Mesothelial cell of epicardium (in vitro differentiated cells): ENCODE results near the gene PHKB. TPM values are rescaled to one million over a fixed set of nuclear protein-coding genes. Genes with fewer than 3 reads are reported as not detected.
"Not testable (repeated sequence)": the region's sequence is repeated elsewhere in the genome, so short reads cannot be mapped to it uniquely, and the experiment has no call there.

Experiments used
- DNase-seq, 2 experiments: peaks; one replicate each; pipeline ENCODE4 v3.0.0; 2021; ENCODE audit warnings: low spot score in 2 of 2; ENCODE audit not compliant: unreplicated experiment in 2 of 2
- H3K27ac Mint-ChIP-seq: 2 replicates; pipeline ENCODE4 v1.8.0; 2021; ENCODE audit warnings: mixed read lengths
- H3K27me3 Mint-ChIP-seq: 2 replicates; pipeline ENCODE4 v1.8.0; 2021; ENCODE audit warnings: low read depth, mixed read lengths
- H3K36me3 Mint-ChIP-seq: 2 replicates; pipeline ENCODE4 v1.8.0; 2021; ENCODE audit warnings: mixed read lengths
- H3K4me1 Mint-ChIP-seq: 2 replicates; pipeline ENCODE4 v1.8.0; 2021; ENCODE audit warnings: mixed read lengths
- H3K4me3 Mint-ChIP-seq: 2 replicates; pipeline ENCODE4 v1.8.0; 2021; ENCODE audit warnings: mild to moderate bottlenecking, moderate library complexity, mixed read lengths
- H3K9me3 Mint-ChIP-seq: 2 replicates; pipeline ENCODE4 v1.8.0; 2021; ENCODE audit warnings: mixed read lengths
- CTCF ChIP-seq: fragments of 200-600 bp; sonication (generic); IDR thresholded peaks from one replicate; pipeline ENCODE4 v1.5.0; 2021; ENCODE audit warnings: antibody characterized with exemption; ENCODE audit not compliant: unreplicated experiment
- total RNA-seq: library from RNA; stranded (reverse); gene quantifications from 3 replicates; pipeline ENCODE4 v1.2.1, GENCODE V29; 2021

PHKB gene
- total RNA-seq, 1 donor from 2014 or later = 68.1 TPM

- DNase-seq = no peak
- H3K4me3 Mint-ChIP-seq = no peak overlapping the region
- peaks cover 33% of the 10 kb centered on the region for H3K9me3 Mint-ChIP-seq
- no peaks in the 10 kb centered on the region for H3K27me3 Mint-ChIP-seq
- TF ChIP-seq CTCF = no peak
- H3K36me3 Mint-ChIP-seq = peaks cover 42% of the 10 kb centered on the region
- no peaks in the 10 kb centered on the region for H3K4me1 Mint-ChIP-seq
- no peak overlapping the region for H3K27ac Mint-ChIP-seq
Measured at GRCh38 chr16:47538472-47538871, 77.3 kb downstream of the PHKB start.

- Mint-ChIP-seq H3K36me3 (peaks cover 53% of the 10 kb centered on the region), H3K9me3 (peaks cover 47% of the 10 kb centered on the region)
- not testable (repeated sequence) for H3K27ac Mint-ChIP-seq, DNase-seq, H3K4me3 Mint-ChIP-seq, H3K4me1 Mint-ChIP-seq, H3K27me3 Mint-ChIP-seq
Measured at GRCh38 chr16:47539707-47540670, 78.9 kb downstream of the PHKB start.

GRCh38 chr16:47541135-47541534 lies 80.0 kb downstream of the PHKB start:
- not testable (repeated sequence) for DNase-seq, H3K4me3 Mint-ChIP-seq, H3K4me1 Mint-ChIP-seq, H3K27ac Mint-ChIP-seq, H3K27me3 Mint-ChIP-seq
- peaks cover 59% of the 10 kb centered on the region for H3K36me3 Mint-ChIP-seq
- H3K9me3 Mint-ChIP-seq = peaks cover 57% of the 10 kb centered on the region

GRCh38 chr16:47544255-47544654 lies 83.1 kb downstream of the PHKB start:
- H3K4me1 Mint-ChIP-seq, H3K4me3 Mint-ChIP-seq, DNase-seq, H3K27ac Mint-ChIP-seq, H3K27me3 Mint-ChIP-seq: not testable (repeated sequence)
- peaks cover 67% of the 10 kb centered on the region for H3K36me3 Mint-ChIP-seq
- peaks cover 60% of the 10 kb centered on the region for H3K9me3 Mint-ChIP-seq

GRCh38 chr16:47551185-47551584 lies 90.1 kb downstream of the PHKB start:
- not testable (repeated sequence) for H3K27ac Mint-ChIP-seq, H3K4me3 Mint-ChIP-seq, H3K4me1 Mint-ChIP-seq, DNase-seq, H3K27me3 Mint-ChIP-seq
- peaks cover 72% of the 10 kb centered on the region for H3K36me3 Mint-ChIP-seq
- H3K9me3 Mint-ChIP-seq = peaks cover 45% of the 10 kb centered on the region

GRCh38 chr16:47551767-47552166 lies 90.6 kb downstream of the PHKB start:
- H3K27me3 Mint-ChIP-seq, DNase-seq, H3K4me1 Mint-ChIP-seq, H3K4me3 Mint-ChIP-seq, H3K27ac Mint-ChIP-seq: not testable (repeated sequence)
- Mint-ChIP-seq H3K36me3 (peaks cover 71% of the 10 kb centered on the region), H3K9me3 (peaks cover 43% of the 10 kb centered on the region)

- TF ChIP-seq CTCF = no peak
- Mint-ChIP-seq H3K4me3 (no peak overlapping the region), H3K9me3 (peaks cover 34% of the 10 kb centered on the region), H3K27me3 (no peaks in the 10 kb centered on the region), H3K27ac (no peak overlapping the region), H3K36me3 (peaks cover 62% of the 10 kb centered on the region), H3K4me1 (no peaks in the 10 kb centered on the region)
- no peak for DNase-seq
Measured at GRCh38 chr16:47553853-47554564, 92.9 kb downstream of the PHKB start.

GRCh38 chr16:47554587-47554986 lies 93.5 kb downstream of the PHKB start:
- H3K27me3 Mint-ChIP-seq, H3K27ac Mint-ChIP-seq, H3K4me3 Mint-ChIP-seq, DNase-seq, H3K4me1 Mint-ChIP-seq: not testable (repeated sequence)
- Mint-ChIP-seq H3K36me3 (peaks cover 57% of the 10 kb centered on the region), H3K9me3 (peaks cover 33% of the 10 kb centered on the region)
